Measurements from ENCODE around the gene SLC1A2. TPM values are rescaled to one million over a fixed set of nuclear protein-coding genes. Genes with fewer than 3 reads are reported as not detected.

SLC1A2 gene
- total RNA-seq, 1 donor from 2014 or later: 54.3 TPM

GRCh38 chr11:35377262-35377661 lies 42.1 kb downstream of the SLC1A2 start:
- Mint-ChIP-seq H3K27me3 (ENCODE audit: unreplicated experiment) (peaks cover 6% of the 10 kb centered on the region), H3K36me3 (ENCODE audit: unreplicated experiment) (no peaks in the 10 kb centered on the region), H3K4me3 (ENCODE audit: unreplicated experiment) (peak overlapping the region; percentile 52), H3K27ac (ENCODE audit: unreplicated experiment) (peak overlapping the region; percentile 97), H3K4me1 (ENCODE audit: low read depth, unreplicated experiment) (peaks cover 30% of the 10 kb centered on the region), H3K9me3 (ENCODE audit: unreplicated experiment) (peaks cover 6% of the 10 kb centered on the region)
- no peak for DNase-seq
- no peak for TF ChIP-seq CTCF (IDR thresholded peaks at IDR 0.05; ENCODE audit: partially characterized antibody, unreplicated experiment)

GRCh38 chr11:35376613-35377012 lies 42.7 kb downstream of the SLC1A2 start:
- peaks cover 6% of the 10 kb centered on the region for H3K9me3 Mint-ChIP-seq (ENCODE audit: unreplicated experiment)
- DNase-seq: no peak
- peak overlapping the region; percentile 41 for H3K4me3 Mint-ChIP-seq (ENCODE audit: unreplicated experiment)
- TF ChIP-seq CTCF (IDR thresholded peaks at IDR 0.05; ENCODE audit: partially characterized antibody, unreplicated experiment): no peak
- H3K27me3 Mint-ChIP-seq (ENCODE audit: unreplicated experiment): peaks cover 6% of the 10 kb centered on the region
- no peaks in the 10 kb centered on the region for H3K36me3 Mint-ChIP-seq (ENCODE audit: unreplicated experiment)
- H3K4me1 Mint-ChIP-seq (ENCODE audit: low read depth, unreplicated experiment): peaks cover 30% of the 10 kb centered on the region
- H3K27ac Mint-ChIP-seq (ENCODE audit: unreplicated experiment): peak overlapping the region; percentile 97

DNA sequence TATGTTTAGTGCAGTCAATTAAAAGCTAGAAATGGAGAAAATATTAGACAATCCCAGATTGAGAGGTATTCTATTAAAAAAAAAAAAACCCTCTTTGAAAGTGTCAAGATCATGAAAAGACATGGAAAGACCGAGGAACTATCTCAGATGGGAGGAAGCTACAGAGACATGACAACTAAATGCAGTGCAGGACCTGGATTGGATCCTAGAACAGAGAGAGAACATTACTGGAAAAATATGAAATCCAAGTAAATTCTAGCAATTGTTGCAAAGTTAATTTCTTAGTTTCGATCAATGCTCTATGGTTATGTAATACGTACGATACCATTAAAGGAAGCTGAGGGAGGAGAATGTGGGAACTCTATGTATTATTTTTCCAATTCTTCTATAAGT lies 43.2 kb downstream of the SLC1A2 start:
- TF ChIP-seq CTCF (IDR thresholded peaks at IDR 0.05; ENCODE audit: partially characterized antibody, unreplicated experiment): no peak
- H3K27ac Mint-ChIP-seq (ENCODE audit: unreplicated experiment): no peak overlapping the region
- peaks cover 6% of the 10 kb centered on the region for H3K9me3 Mint-ChIP-seq (ENCODE audit: unreplicated experiment)
- peaks cover 30% of the 10 kb centered on the region for H3K4me1 Mint-ChIP-seq (ENCODE audit: low read depth, unreplicated experiment)
- H3K27me3 Mint-ChIP-seq (ENCODE audit: unreplicated experiment): peaks cover 6% of the 10 kb centered on the region
- H3K4me3 Mint-ChIP-seq (ENCODE audit: unreplicated experiment): no peak overlapping the region
- no peaks in the 10 kb centered on the region for H3K36me3 Mint-ChIP-seq (ENCODE audit: unreplicated experiment)
- DNase-seq: no peak

GRCh38 chr11:35375332-35376117 lies 43.8 kb downstream of the SLC1A2 start:
- Mint-ChIP-seq H3K36me3 (ENCODE audit: unreplicated experiment) (no peaks in the 10 kb centered on the region), H3K4me3 (ENCODE audit: unreplicated experiment) (no peak overlapping the region), H3K4me1 (ENCODE audit: low read depth, unreplicated experiment) (peaks cover 28% of the 10 kb centered on the region), H3K27me3 (ENCODE audit: unreplicated experiment) (peaks cover 6% of the 10 kb centered on the region), H3K9me3 (ENCODE audit: unreplicated experiment) (peaks cover 6% of the 10 kb centered on the region), H3K27ac (ENCODE audit: unreplicated experiment) (no peak overlapping the region)
- no peak for DNase-seq
- TF ChIP-seq CTCF (IDR thresholded peaks at IDR 0.05; ENCODE audit: partially characterized antibody, unreplicated experiment): no peak

DNA sequence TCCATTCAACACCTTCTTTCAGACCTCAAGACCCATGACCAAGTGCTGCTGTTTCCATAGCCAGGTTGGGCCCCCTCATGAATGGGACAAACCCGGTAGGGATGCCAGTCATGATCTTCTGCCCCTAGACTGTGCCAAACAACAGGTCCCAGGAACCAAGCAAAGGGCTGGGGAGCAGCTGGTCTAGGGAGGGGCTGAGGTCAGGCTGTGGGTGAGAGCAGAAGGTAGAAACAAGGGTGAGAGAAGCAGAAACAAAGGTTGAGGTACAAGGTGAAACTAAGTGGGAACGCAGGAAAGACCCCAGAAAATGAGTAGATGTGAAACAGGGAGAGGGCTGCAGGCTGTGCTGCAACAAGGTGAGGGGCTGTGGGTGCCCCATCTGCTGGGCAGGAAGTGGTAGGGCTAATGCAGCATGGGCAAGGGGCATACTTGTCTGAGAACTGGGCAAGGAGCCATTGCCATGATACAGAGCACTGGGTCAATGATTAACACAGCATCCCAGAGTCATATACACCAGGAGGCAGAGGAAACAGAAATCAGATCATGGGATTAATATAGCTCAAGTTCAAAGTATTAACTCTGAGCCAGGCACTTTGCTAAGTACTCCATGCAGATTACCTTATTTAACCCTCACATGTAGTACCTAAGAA lies 45.9 kb downstream of the SLC1A2 start:
- peaks cover 6% of the 10 kb centered on the region for H3K27me3 Mint-ChIP-seq (ENCODE audit: unreplicated experiment)
- peaks cover 4% of the 10 kb centered on the region for H3K9me3 Mint-ChIP-seq (ENCODE audit: unreplicated experiment)
- no peak overlapping the region for H3K4me3 Mint-ChIP-seq (ENCODE audit: unreplicated experiment)
- no peak for TF ChIP-seq CTCF (IDR thresholded peaks at IDR 0.05; ENCODE audit: partially characterized antibody, unreplicated experiment)
- no peak overlapping the region for H3K27ac Mint-ChIP-seq (ENCODE audit: unreplicated experiment)
- peaks cover 19% of the 10 kb centered on the region for H3K4me1 Mint-ChIP-seq (ENCODE audit: low read depth, unreplicated experiment)
- DNase-seq: no peak
- no peaks in the 10 kb centered on the region for H3K36me3 Mint-ChIP-seq (ENCODE audit: unreplicated experiment)
